Esophagus muscularis mucosa (tissue), 4 donors: Measurements from ENCODE around the gene ANXA4. TPM values are rescaled to one million over a fixed set of nuclear protein-coding genes. Genes with fewer than 3 reads are reported as not detected.
A peak's percentile ranks its signal among the peaks of the same experiment; 100 is the strongest.

Source experiments
- DNase-seq: peaks from one replicate; pipeline ENCODE4 v3.0.0-alpha.2; 2017; ENCODE audit errors: extremely low spot score
- H3K27ac ChIP-seq, 4 donors: fragments of 200-600 bp; sonication (generic); replicated peaks in 1 of 4; 1 replicate in 3 of 4; 2 replicates in 1 of 4; pipeline ENCODE4 v1.5.1; 2016 to 2019; ENCODE audit warnings: mild to moderate bottlenecking in 1 of 4
- H3K27me3 ChIP-seq, 4 donors: fragments of 200-600 bp; sonication (generic); one replicate each; pipeline versions ENCODE4 v1.5.1 to v1.6.0; 2016 to 2019
- H3K36me3 ChIP-seq, 4 donors: fragments of 200-600 bp; sonication (generic); one replicate each; pipeline ENCODE4 v1.5.1; 2016 to 2019
- H3K4me1 ChIP-seq, 4 donors: fragments of 200-600 bp; sonication (generic); one replicate each; pipeline ENCODE4 v1.5.1; 2016 to 2019
- H3K4me3 ChIP-seq, 4 donors: fragments of 200-600 bp; sonication (generic); 1 replicate in 2 of 4; 2 replicates in 2 of 4; pipeline ENCODE4 v1.5.1; 2016 to 2019; ENCODE audit warnings: mild to moderate bottlenecking in 4 of 4, moderate library complexity in 1 of 4
- H3K9me3 ChIP-seq, 4 donors: fragments of 200-600 bp; sonication (generic); 1 replicate in 3 of 4; 2 replicates in 1 of 4; pipeline ENCODE4 v1.5.1; 2016 to 2019
- EP300 ChIP-seq: sonication (generic); formaldehyde crosslinking; IDR thresholded peaks from one replicate; pipeline ENCODE4 v1.6.1; 2017; ENCODE audit warnings: antibody characterized with exemption
- POLR2A ChIP-seq: fragments of 450-650 bp; IDR thresholded peaks from one replicate; pipeline ENCODE4 v1.6.1; 2017; ENCODE audit warnings: antibody characterized with exemption, moderate library complexity, mild to moderate bottlenecking, low read depth
- POLR2AphosphoS5 ChIP-seq, 2 donors: sonication (generic); formaldehyde crosslinking; IDR thresholded peaks; one replicate each; pipeline ENCODE4 v1.6.1; 2017; ENCODE audit warnings: antibody characterized with exemption in 2 of 2
- WGBS: methylation state at CpG from one replicate; pipeline ENCODE4 v1.1.5; 2018; 5-methylcytosine and 5-hydroxymethylcytosine counted together
- intact Hi-C: fragments of 100-400 bp; cut with DNase I; formaldehyde crosslinking; loops from one replicate; pipeline ENCODE4 v1.15.1; 2023
- total RNA-seq, 4 donors: library from RNA; depleted of rRNA; stranded (reverse); fragments of >200 nt; gene quantifications; one replicate each; pipeline versions ENCODE4 v1.1.0 to v1.2.1, GENCODE V29; 2016
- TF ChIP-seq, protein P1 (sequence below), 3 experiments: fragments of 200-600 bp in 2 of 3; fragments of 450-650 bp in 1 of 3; sonication (generic) in 2 of 3; IDR thresholded peaks; one replicate each; pipeline ENCODE4 v1.5.1; 2017 to 2019; ENCODE audit warnings: antibody characterized with exemption in 3 of 3, mild to moderate bottlenecking in 2 of 3, moderate library complexity in 1 of 3

The ANXA4 gene
- total RNA-seq, 4 donors from 2014 or later, result 44.9 to 94.8 (median 58.5) TPM

DNA sequence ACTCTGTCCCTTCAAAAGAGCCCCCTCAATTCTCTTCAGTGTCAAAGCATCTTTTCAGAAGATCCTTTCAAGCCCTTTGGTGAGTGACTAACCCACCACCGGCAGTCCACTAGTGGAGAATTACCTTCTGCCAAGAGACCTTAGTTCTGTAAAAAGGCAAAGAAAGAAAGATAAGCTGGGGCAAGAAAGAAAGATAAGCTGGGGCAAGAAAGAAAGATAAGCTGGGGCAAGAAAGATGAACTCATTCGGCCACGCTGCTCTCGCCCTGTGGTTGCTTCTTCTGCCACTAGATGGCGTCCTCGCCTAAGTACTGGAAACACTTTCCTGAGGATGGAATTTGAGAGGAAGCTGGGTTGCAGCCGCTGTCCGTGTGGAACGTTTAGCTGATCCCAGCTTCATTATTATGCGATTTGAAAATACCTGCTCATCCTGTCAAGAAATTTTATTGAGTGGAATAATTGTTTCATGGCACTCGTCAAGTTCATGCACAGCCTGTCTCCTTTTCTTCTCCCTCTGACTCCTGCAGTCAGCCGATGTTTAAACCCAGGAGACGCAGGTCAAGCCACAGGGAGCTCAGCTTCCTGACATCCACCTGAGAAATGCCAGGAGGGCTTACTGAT is 17.3 kb upstream of the ANXA4 start:
- H3K9me3 ChIP-seq, result no peaks in the 10 kb centered on the region
- WGBS, result 4% methylated on average over 13 of the region's 13 CpGs
- H3K4me1 ChIP-seq, result peaks cover 3 to 7% (median 4%) of the 10 kb centered on the region in 4 donors
- TF ChIP-seq POLR2AphosphoS5 (IDR thresholded peaks at IDR 0.05), result peak in 1 of 2 donors; percentile 46
- TF ChIP-seq EP300, result no peak
- TF ChIP-seq, protein P1, sequence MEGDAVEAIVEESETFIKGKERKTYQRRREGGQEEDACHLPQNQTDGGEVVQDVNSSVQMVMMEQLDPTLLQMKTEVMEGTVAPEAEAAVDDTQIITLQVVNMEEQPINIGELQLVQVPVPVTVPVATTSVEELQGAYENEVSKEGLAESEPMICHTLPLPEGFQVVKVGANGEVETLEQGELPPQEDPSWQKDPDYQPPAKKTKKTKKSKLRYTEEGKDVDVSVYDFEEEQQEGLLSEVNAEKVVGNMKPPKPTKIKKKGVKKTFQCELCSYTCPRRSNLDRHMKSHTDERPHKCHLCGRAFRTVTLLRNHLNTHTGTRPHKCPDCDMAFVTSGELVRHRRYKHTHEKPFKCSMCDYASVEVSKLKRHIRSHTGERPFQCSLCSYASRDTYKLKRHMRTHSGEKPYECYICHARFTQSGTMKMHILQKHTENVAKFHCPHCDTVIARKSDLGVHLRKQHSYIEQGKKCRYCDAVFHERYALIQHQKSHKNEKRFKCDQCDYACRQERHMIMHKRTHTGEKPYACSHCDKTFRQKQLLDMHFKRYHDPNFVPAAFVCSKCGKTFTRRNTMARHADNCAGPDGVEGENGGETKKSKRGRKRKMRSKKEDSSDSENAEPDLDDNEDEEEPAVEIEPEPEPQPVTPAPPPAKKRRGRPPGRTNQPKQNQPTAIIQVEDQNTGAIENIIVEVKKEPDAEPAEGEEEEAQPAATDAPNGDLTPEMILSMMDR (IDR thresholded peaks at IDR 0.05), result peak; percentile 96 to 99 (median 97)
- no peak for TF ChIP-seq POLR2A
- no peaks in the 10 kb centered on the region for H3K36me3 ChIP-seq
- no peaks in the 10 kb centered on the region for H3K27me3 ChIP-seq
- DNase-seq, result peak; percentile 96
- intact Hi-C loops, result loop anchor here (2.0 kb wide), 1 partner anchor 92 kb away; no protein-coding TSS in a partner anchor
- H3K27ac ChIP-seq, result no peak overlapping the region
- H3K4me3 ChIP-seq, result peak overlapping the region; percentile 31 to 51 (median 36)

DNA sequence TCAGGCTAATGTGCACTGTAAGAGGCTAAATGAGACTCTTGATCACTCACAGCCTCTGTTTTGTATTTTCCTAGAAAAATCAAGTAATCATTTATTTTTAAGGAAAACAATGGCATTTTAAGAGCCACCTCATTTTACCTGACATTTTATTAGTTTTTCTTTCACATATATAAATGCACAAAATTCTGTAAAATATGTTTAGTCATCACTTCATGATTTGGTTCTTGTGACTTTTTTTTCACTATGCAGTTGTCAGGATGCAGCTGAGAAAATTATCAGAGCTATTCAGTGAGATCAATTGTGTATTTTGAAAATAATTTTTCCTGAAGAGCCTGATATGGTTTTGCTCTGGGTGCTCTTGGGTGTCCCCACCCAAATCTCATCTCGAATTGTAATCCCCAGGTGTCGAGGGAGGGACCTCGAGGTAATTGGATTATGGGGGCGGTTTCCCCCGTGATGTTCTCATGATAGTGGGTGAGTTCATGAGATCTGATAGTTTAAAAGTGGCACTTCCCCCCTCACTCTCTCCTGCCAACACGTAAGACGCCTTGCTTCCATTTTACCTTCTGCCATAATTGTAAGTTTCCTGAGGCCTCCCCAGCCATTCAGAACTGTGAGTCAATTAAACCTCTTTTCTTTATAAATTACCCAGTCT is 16.1 kb upstream of the ANXA4 start:
- peaks cover 3 to 7% (median 4%) of the 10 kb centered on the region in 4 donors for H3K4me1 ChIP-seq
- no peak overlapping the region for H3K27ac ChIP-seq
- intact Hi-C loops, result loop anchor here (2.0 kb wide), 1 partner anchor 91 kb away; no protein-coding TSS in a partner anchor
- WGBS, result 96% methylated on average over 7 of the region's 7 CpGs
- no peaks in the 10 kb centered on the region for H3K27me3 ChIP-seq
- H3K36me3 ChIP-seq, result no peaks in the 10 kb centered on the region
- TF ChIP-seq POLR2AphosphoS5 (IDR thresholded peaks at IDR 0.05) (no peak), EP300 (no peak), POLR2A (no peak)
- TF ChIP-seq, protein P1 (IDR thresholded peaks at IDR 0.05), result no peak
- DNase-seq, result no peak
- no peak overlapping the region for H3K4me3 ChIP-seq
- no peaks in the 10 kb centered on the region for H3K9me3 ChIP-seq

DNA sequence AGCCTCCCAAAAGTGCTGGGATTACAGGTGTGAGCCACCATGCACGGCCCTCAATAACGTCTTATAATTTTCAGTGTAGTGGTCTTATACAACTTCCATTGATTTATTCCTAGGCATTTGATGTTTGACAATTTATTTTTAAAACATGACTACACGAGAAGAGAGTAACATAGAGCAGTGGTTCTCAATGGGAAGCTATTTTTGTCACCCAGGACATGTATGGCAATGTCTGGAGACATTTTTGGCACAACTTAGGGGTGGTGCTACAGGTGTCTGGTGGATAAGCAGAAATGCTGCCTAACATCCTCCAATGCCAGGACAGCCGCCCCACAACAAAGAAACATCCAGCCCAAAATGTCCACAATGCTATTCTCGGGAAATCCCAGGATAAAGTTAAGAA is 12.7 kb upstream of the ANXA4 start:
- intact Hi-C loops, result no loop called here
- 76% methylated on average over 5 of the region's 5 CpGs for WGBS
- H3K27me3 ChIP-seq, result no peaks in the 10 kb centered on the region
- TF ChIP-seq, protein P1 (IDR thresholded peaks at IDR 0.05), result no peak
- no peak for TF ChIP-seq POLR2AphosphoS5 (IDR thresholded peaks at IDR 0.05)
- no peaks in the 10 kb centered on the region for H3K36me3 ChIP-seq
- no peak for DNase-seq
- H3K4me1 ChIP-seq, result peaks cover 3 to 8% (median 5%) of the 10 kb centered on the region in 4 donors
- H3K27ac ChIP-seq, result no peak overlapping the region
- H3K9me3 ChIP-seq, result no peaks in the 10 kb centered on the region
- H3K4me3 ChIP-seq, result no peak overlapping the region

DNA sequence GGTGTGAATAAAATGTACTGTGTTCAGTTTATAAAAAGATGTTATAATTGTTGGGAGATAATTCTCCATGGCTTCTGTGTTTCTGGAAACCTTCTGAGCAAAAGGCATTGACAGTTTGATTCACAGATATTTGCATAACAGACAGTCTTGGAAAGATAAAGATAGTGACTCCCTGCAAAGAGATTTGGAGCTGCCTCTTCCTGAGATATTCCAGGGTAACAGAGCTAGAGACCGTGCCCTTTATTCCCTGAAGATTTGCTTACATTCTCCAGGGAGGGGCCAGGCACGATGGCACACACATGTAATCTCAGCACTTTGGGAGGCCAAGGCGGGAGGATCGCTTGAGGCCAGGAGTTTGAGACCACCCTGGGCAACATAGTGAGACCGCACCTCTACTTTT is 12.2 kb upstream of the ANXA4 start:
- Histone ChIP-seq H3K27ac (no peak overlapping the region), H3K9me3 (no peaks in the 10 kb centered on the region), H3K4me3 (no peak overlapping the region), H3K4me1 (peaks cover 2 to 7% (median 3%) of the 10 kb centered on the region in 4 donors), H3K27me3 (no peaks in the 10 kb centered on the region), H3K36me3 (no peaks in the 10 kb centered on the region)
- intact Hi-C loops, result no loop called here
- TF ChIP-seq, protein P1 (IDR thresholded peaks at IDR 0.05), result no peak
- TF ChIP-seq POLR2A (no peak), POLR2AphosphoS5 (IDR thresholded peaks at IDR 0.05) (no peak), EP300 (no peak)
- no peak for DNase-seq
- 88% methylated on average over 5 of the region's 5 CpGs for WGBS
